Effector memory CD4-positive, alpha-beta T cell (primary cell): ENCODE measurements around the gene NOTCH4.
"Not testable (repeated sequence)": the region's sequence is repeated elsewhere in the genome, so short reads cannot be mapped to it uniquely, and the experiment has no call there.

Experiments
- DNase-seq, 3 donors: peaks; one replicate each; pipeline ENCODE4 v3.0.0-alpha.2; 2020
- H3K27ac ChIP-seq: 2 replicates; pipeline ENCODE4 v1.7.0; 2013; ENCODE audit warnings: mild to moderate bottlenecking, low read length, moderate library complexity; ENCODE audit not compliant: insufficient read depth, poor library complexity, severe bottlenecking
- H3K27me3 ChIP-seq: replicated peaks from 2 replicates; pipeline ENCODE4 v1.7.0; 2013; ENCODE audit warnings: mild to moderate bottlenecking, low read length; ENCODE audit not compliant: insufficient read depth, control insufficient read depth, poor library complexity, severe bottlenecking
- H3K36me3 ChIP-seq: 2 replicates; pipeline ENCODE4 v1.7.0; 2013; ENCODE audit warnings: mild to moderate bottlenecking, low read length, moderate library complexity; ENCODE audit not compliant: control insufficient read depth, insufficient read depth
- H3K4me1 ChIP-seq: 2 replicates; pipeline ENCODE4 v1.7.0; 2013; ENCODE audit warnings: low read length, mild to moderate bottlenecking; ENCODE audit not compliant: control insufficient read depth, insufficient read depth, poor library complexity, severe bottlenecking
- H3K4me3 ChIP-seq: 2 replicates; pipeline ENCODE4 v1.7.0; 2013; ENCODE audit warnings: low read length, low read depth, mild to moderate bottlenecking; ENCODE audit not compliant: insufficient read depth, poor library complexity, severe bottlenecking
- H3K9me3 ChIP-seq: 2 replicates; pipeline ENCODE4 v1.7.0; 2013; ENCODE audit warnings: mild to moderate bottlenecking, low read length, moderate library complexity; ENCODE audit not compliant: control insufficient read depth
- total RNA-seq, 3 donors: gene quantifications; one replicate each; lab custom pipeline; 2026; lab: John Stamatoyannopoulos, UW

NOTCH4 gene
- total RNA-seq: 0.69 to 10.3 (median 9.2) reads per million in 3 donors

GRCh38 chr6:32223258-32224235, at the start of gene NOTCH4:
TSS of gene NOTCH4 (minus strand) at chr6:32224067. CDS start at chr6:32223928, 139 bp downstream.
- H3K36me3 ChIP-seq: no peaks in the 10 kb centered on the region
- no peak within 1 kb of the TSS for H3K27ac ChIP-seq
- H3K4me1 ChIP-seq: no peaks in the 10 kb centered on the region
- no peak for DNase-seq
- H3K9me3 ChIP-seq: no peaks in the 10 kb centered on the region
- no peaks in the 10 kb centered on the region for H3K27me3 ChIP-seq
- no peak within 1 kb of the TSS for H3K4me3 ChIP-seq

GRCh38 chr6:32271429-32271828, 47.6 kb upstream of the NOTCH4 start:
- Histone ChIP-seq H3K4me1 (no peaks in the 10 kb centered on the region), H3K9me3 (no peaks in the 10 kb centered on the region)
- no peak for DNase-seq

GRCh38 chr6:32268459-32268858, 44.6 kb upstream of the NOTCH4 start:
- not testable (repeated sequence) for H3K9me3 ChIP-seq, H3K4me1 ChIP-seq, DNase-seq, H3K36me3 ChIP-seq, H3K27me3 ChIP-seq, H3K27ac ChIP-seq, H3K4me3 ChIP-seq

More at GRCh38 chr6:32271429-32271828, 47.6 kb upstream of the NOTCH4 start:
- H3K27ac ChIP-seq: no peak overlapping the region
- H3K4me3 ChIP-seq: no peak overlapping the region
- no peaks in the 10 kb centered on the region for H3K36me3 ChIP-seq
- no peaks in the 10 kb centered on the region for H3K27me3 ChIP-seq

- Histone ChIP-seq H3K27ac (no peak overlapping the region), H3K4me3 (no peak overlapping the region), H3K27me3 (no peaks in the 10 kb centered on the region), H3K9me3 (no peaks in the 10 kb centered on the region), H3K4me1 (no peaks in the 10 kb centered on the region), H3K36me3 (no peaks in the 10 kb centered on the region)
- no peak for DNase-seq
These were observed 43.2 kb upstream of the NOTCH4 start for GRCh38 chr6:32267035-32267434.

- H3K4me3 ChIP-seq, H3K27ac ChIP-seq, H3K4me1 ChIP-seq, H3K9me3 ChIP-seq, H3K36me3 ChIP-seq, H3K27me3 ChIP-seq, DNase-seq: not testable (repeated sequence)
These were observed 33.4 kb upstream of the NOTCH4 start for GRCh38 chr6:32257262-32257661.

GRCh38 chr6:32255199-32256153, 31.6 kb upstream of the NOTCH4 start:
- DNase-seq: peak; percentile 31 to 49 (median 44)
- Histone ChIP-seq H3K4me1 (peaks cover 7% of the 10 kb centered on the region), H3K36me3 (no peaks in the 10 kb centered on the region), H3K4me3 (peak overlapping the region; percentile 16), H3K9me3 (no peaks in the 10 kb centered on the region), H3K27me3 (no peaks in the 10 kb centered on the region), H3K27ac (no peak overlapping the region)

- Histone ChIP-seq H3K27me3 (no peaks in the 10 kb centered on the region), H3K9me3 (no peaks in the 10 kb centered on the region), H3K4me3 (peak overlapping the region; percentile 16), H3K27ac (no peak overlapping the region), H3K4me1 (peaks cover 7% of the 10 kb centered on the region), H3K36me3 (no peaks in the 10 kb centered on the region)
- no peak for DNase-seq
These were observed 30.9 kb upstream of the NOTCH4 start for GRCh38 chr6:32254761-32255198.

GRCh38 chr6:32252331-32253009, 28.6 kb upstream of the NOTCH4 start:
- no peak overlapping the region for H3K27ac ChIP-seq
- no peak for DNase-seq
- H3K4me1 ChIP-seq: peaks cover 7% of the 10 kb centered on the region
- no peaks in the 10 kb centered on the region for H3K27me3 ChIP-seq
- no peaks in the 10 kb centered on the region for H3K9me3 ChIP-seq
- no peaks in the 10 kb centered on the region for H3K36me3 ChIP-seq
- no peak overlapping the region for H3K4me3 ChIP-seq

- H3K4me1 ChIP-seq: peaks cover 5% of the 10 kb centered on the region
- H3K27ac ChIP-seq: no peak overlapping the region
- no peaks in the 10 kb centered on the region for H3K27me3 ChIP-seq
- H3K9me3 ChIP-seq: no peaks in the 10 kb centered on the region
- no peak overlapping the region for H3K4me3 ChIP-seq
- no peak for DNase-seq
- H3K36me3 ChIP-seq: no peaks in the 10 kb centered on the region
These were observed 25.4 kb upstream of the NOTCH4 start for GRCh38 chr6:32249262-32249661.
